Limb (tissue), 2 donors: ENCODE measurements around the gene SLC16A4.

ENCODE experiments used
- DNase-seq, 2 donors: peaks; one replicate each; pipeline ENCODE4 v3.0.0-alpha.2; 2016; ENCODE audit errors: extremely low spot score in 2 of 2

Gene SLC16A4

GRCh38 chr1:110328700-110329099 is 62.1 kb downstream of the SLC16A4 start:
- no peak for DNase-seq

- DNase-seq: no peak
These were observed 62.6 kb downstream of the SLC16A4 start for GRCh38 chr1:110328274-110328673.

- no peak for DNase-seq
These were observed 64.0 kb downstream of the SLC16A4 start for GRCh38 chr1:110326826-110327225.

GRCh38 chr1:110324667-110325066 is 66.2 kb downstream of the SLC16A4 start:
- no peak for DNase-seq

- DNase-seq: no peak
These were observed 69.0 kb downstream of the SLC16A4 start for GRCh38 chr1:110321846-110322245.

- DNase-seq: no peak
These were observed 69.8 kb downstream of the SLC16A4 start for GRCh38 chr1:110321045-110321444.

- no peak for DNase-seq
These were observed 70.7 kb downstream of the SLC16A4 start for GRCh38 chr1:110320168-110320518.

GRCh38 chr1:110319332-110320167 is 71.3 kb downstream of the SLC16A4 start:
- no peak for DNase-seq

- no peak for DNase-seq
These were observed 72.8 kb downstream of the SLC16A4 start for GRCh38 chr1:110318046-110318445.

GRCh38 chr1:110316735-110317134 is 74.1 kb downstream of the SLC16A4 start:
- DNase-seq: no peak
